CD4-positive, alpha-beta T cell (primary cell): Measurements from ENCODE around the gene WDR37. TPM values are rescaled to one million over a fixed set of nuclear protein-coding genes. Genes with fewer than 3 reads are reported as not detected.

Experiments used
- ATAC-seq: fragments of 200-7000 bp; cut with Tn5 transposase; one replicate; pipeline ENCODE4 v1.10.0; 2022; ENCODE audit warnings: mild to moderate bottlenecking; ENCODE audit not compliant: poor library complexity
- CTCF ChIA-PET: fragments of 350-600 bp; sonication (Branson Sonifier 250); formaldehyde crosslinking; loops from one replicate; lab custom pipeline; 2021; ENCODE audit warnings: antibody characterized with exemption, inconsistent platforms; lab: Charles Lee
- POLR2A ChIA-PET: fragments of 350-600 bp; sonication (Branson Sonifier 250); formaldehyde crosslinking; loops from one replicate; lab custom pipeline; 2021; ENCODE audit warnings: antibody characterized with exemption, inconsistent platforms; lab: Charles Lee
- DNase-seq, 14 experiments: peaks; one replicate each; pipeline ENCODE4 v3.0.0-alpha.2; 2013 to 2020; ENCODE audit warnings: mixed read lengths in 2 of 14
- H3K27ac ChIP-seq, 2 donors: one replicate each; pipeline versions ENCODE4 v1.5.1 to v1.7.0; 2013; ENCODE audit warnings: low read length in 2 of 2, low read depth in 1 of 2, mild to moderate bottlenecking in 1 of 2
- H3K27me3 ChIP-seq, 2 experiments: 1 replicate in 1 of 2; 2 replicates in 1 of 2; pipeline versions ENCODE4 v1.6.1 to v1.7.0; 2013; ENCODE audit warnings: low read length in 2 of 2, control low read depth in 1 of 2, mild to moderate bottlenecking in 1 of 2, moderate library complexity in 1 of 2; ENCODE audit not compliant: insufficient read depth in 2 of 2, control insufficient read depth in 1 of 2
- H3K36me3 ChIP-seq: one replicate; pipeline ENCODE4 v1.6.1; 2013; ENCODE audit warnings: low read length, control low read depth; ENCODE audit not compliant: insufficient read depth
- H3K4me1 ChIP-seq: one replicate; pipeline ENCODE4 v1.6.1; 2013; ENCODE audit warnings: low read length, control low read depth; ENCODE audit not compliant: insufficient read depth
- H3K4me3 ChIP-seq: one replicate; pipeline ENCODE4 v1.5.1; 2013; ENCODE audit warnings: mild to moderate bottlenecking, low read length, moderate library complexity
- H3K9me3 ChIP-seq, 2 experiments: 1 replicate in 1 of 2; 2 replicates in 1 of 2; pipeline versions ENCODE4 v1.6.1 to v1.7.0; 2013; ENCODE audit warnings: low read length in 2 of 2, mild to moderate bottlenecking in 2 of 2, control low read depth in 1 of 2, moderate library complexity in 1 of 2; ENCODE audit not compliant: control insufficient read depth in 1 of 2, insufficient read depth in 1 of 2
- H3K27ac Mint-ChIP-seq: one replicate; pipeline ENCODE4 v1.8.0; 2020; ENCODE audit warnings: mixed read lengths
- H3K27me3 Mint-ChIP-seq: one replicate; pipeline ENCODE4 v1.8.0; 2021; ENCODE audit warnings: mixed read lengths
- H3K36me3 Mint-ChIP-seq: one replicate; pipeline ENCODE4 v1.8.0; 2021; ENCODE audit warnings: low read depth, mixed read lengths
- H3K4me1 Mint-ChIP-seq: one replicate; pipeline ENCODE4 v1.8.0; 2021; ENCODE audit warnings: low read depth, mixed read lengths
- H3K4me3 Mint-ChIP-seq: one replicate; pipeline ENCODE4 v1.8.0; 2020; ENCODE audit warnings: mild to moderate bottlenecking, mixed read lengths
- H3K9me3 Mint-ChIP-seq: one replicate; pipeline ENCODE4 v1.8.0; 2020; ENCODE audit warnings: mixed read lengths
- CTCF ChIP-seq: fragments of 200-600 bp; IDR thresholded peaks from one replicate; pipeline ENCODE4 v1.8.0; 2022; ENCODE audit warnings: antibody characterized with exemption, mild to moderate bottlenecking
- intact Hi-C, 2 experiments: fragments of 100-400 bp; cut with DNase I in 1 of 2; cut with micrococcal nuclease in 1 of 2; formaldehyde crosslinking; loops; one replicate each; pipeline versions ENCODE4 v1.15.1 to v1.9.0; 2023 to 2025; cut with DNase I, micrococcal nuclease
- total RNA-seq, 174 experiments: library from RNA in 2 of 174; stranded (reverse) in 2 of 174; gene quantifications; one replicate each; pipeline ENCODE4 v1.2.3 and lab custom pipeline; 2021 to 2026

Gene WDR37
- total RNA-seq, 2 experiments from 2014 or later = 17.0 to 17.7 TPM

GRCh38 chr10:1123198-1123597 is 67.0 kb downstream of the WDR37 start:
- no peaks in the 10 kb centered on the region for H3K27me3 Mint-ChIP-seq
- peaks cover 43% of the 10 kb centered on the region for H3K4me1 Mint-ChIP-seq
- Histone ChIP-seq H3K4me3 (no peak overlapping the region), H3K36me3 (peaks cover 93% of the 10 kb centered on the region), H3K27ac (no peak overlapping the region), H3K9me3 (no peaks in the 10 kb centered on the region), H3K27me3 (no peaks in the 10 kb centered on the region), H3K4me1 (peaks cover 12% of the 10 kb centered on the region)
- POLR2A ChIA-PET = no interaction called here
- ATAC-seq (no peak), DNase-seq (peak in 1 of 14 experiments; percentile 5)
- H3K4me3 Mint-ChIP-seq = no peak overlapping the region
- no peaks in the 10 kb centered on the region for H3K9me3 Mint-ChIP-seq
- H3K27ac Mint-ChIP-seq = peak overlapping the region; percentile 68
- no peak for TF ChIP-seq CTCF
- H3K36me3 Mint-ChIP-seq = peaks cover 98% of the 10 kb centered on the region
- CTCF ChIA-PET = no interaction called here
- intact Hi-C loops = loop anchor here in 1 of 2 experiments (2.0 kb wide), 1 partner anchor 52 kb away; no protein-coding TSS in a partner anchor

- DNase-seq (no peak), ATAC-seq (no peak)
- H3K27me3 Mint-ChIP-seq = no peaks in the 10 kb centered on the region
- Histone ChIP-seq H3K27me3 (no peaks in the 10 kb centered on the region), H3K4me1 (peaks cover 11% of the 10 kb centered on the region), H3K36me3 (peaks cover 90% of the 10 kb centered on the region), H3K9me3 (no peaks in the 10 kb centered on the region), H3K27ac (no peak overlapping the region), H3K4me3 (no peak overlapping the region)
- H3K27ac Mint-ChIP-seq = peak overlapping the region; percentile 68
- peaks cover 37% of the 10 kb centered on the region for H3K4me1 Mint-ChIP-seq
- ChIA-PET POLR2A (no interaction called here), CTCF (no interaction called here)
- TF ChIP-seq CTCF = no peak
- peaks cover 98% of the 10 kb centered on the region for H3K36me3 Mint-ChIP-seq
- intact Hi-C loops = loop anchor here in 1 of 2 experiments (2.0 kb wide), 1 partner anchor 51 kb away; no protein-coding TSS in a partner anchor
- no peaks in the 10 kb centered on the region for H3K9me3 Mint-ChIP-seq
- no peak overlapping the region for H3K4me3 Mint-ChIP-seq
These were observed 67.8 kb downstream of the WDR37 start for GRCh38 chr10:1123972-1124371.

- ChIA-PET CTCF (no interaction called here), POLR2A (no interaction called here)
- Histone ChIP-seq H3K9me3 (no peaks in the 10 kb centered on the region), H3K27ac (no peak overlapping the region), H3K4me1 (peaks cover 4% of the 10 kb centered on the region), H3K27me3 (no peaks in the 10 kb centered on the region), H3K4me3 (no peak overlapping the region), H3K36me3 (peaks cover 90% of the 10 kb centered on the region)
- Mint-ChIP-seq H3K36me3 (peaks cover 98% of the 10 kb centered on the region), H3K27me3 (no peaks in the 10 kb centered on the region), H3K9me3 (no peaks in the 10 kb centered on the region), H3K4me1 (peaks cover 29% of the 10 kb centered on the region), H3K27ac (peak overlapping the region; percentile 68), H3K4me3 (no peak overlapping the region)
- no peak for TF ChIP-seq CTCF
- DNase-seq (no peak), ATAC-seq (no peak)
- intact Hi-C loops = no loop called here
These were observed 68.6 kb downstream of the WDR37 start for GRCh38 chr10:1124796-1125195.
